ENCODE measurements around the gene FLRT2. TPM values are rescaled to one million over a fixed set of nuclear protein-coding genes. Genes with fewer than 3 reads are reported as not detected.

FLRT2 gene
- total and polyA plus RNA-seq, 9 of the 15 experiments (the other 6 are each of a cell fraction or from before 2014, with no cell fraction given), result 0.02 TPM; not detected in 8

DNA sequence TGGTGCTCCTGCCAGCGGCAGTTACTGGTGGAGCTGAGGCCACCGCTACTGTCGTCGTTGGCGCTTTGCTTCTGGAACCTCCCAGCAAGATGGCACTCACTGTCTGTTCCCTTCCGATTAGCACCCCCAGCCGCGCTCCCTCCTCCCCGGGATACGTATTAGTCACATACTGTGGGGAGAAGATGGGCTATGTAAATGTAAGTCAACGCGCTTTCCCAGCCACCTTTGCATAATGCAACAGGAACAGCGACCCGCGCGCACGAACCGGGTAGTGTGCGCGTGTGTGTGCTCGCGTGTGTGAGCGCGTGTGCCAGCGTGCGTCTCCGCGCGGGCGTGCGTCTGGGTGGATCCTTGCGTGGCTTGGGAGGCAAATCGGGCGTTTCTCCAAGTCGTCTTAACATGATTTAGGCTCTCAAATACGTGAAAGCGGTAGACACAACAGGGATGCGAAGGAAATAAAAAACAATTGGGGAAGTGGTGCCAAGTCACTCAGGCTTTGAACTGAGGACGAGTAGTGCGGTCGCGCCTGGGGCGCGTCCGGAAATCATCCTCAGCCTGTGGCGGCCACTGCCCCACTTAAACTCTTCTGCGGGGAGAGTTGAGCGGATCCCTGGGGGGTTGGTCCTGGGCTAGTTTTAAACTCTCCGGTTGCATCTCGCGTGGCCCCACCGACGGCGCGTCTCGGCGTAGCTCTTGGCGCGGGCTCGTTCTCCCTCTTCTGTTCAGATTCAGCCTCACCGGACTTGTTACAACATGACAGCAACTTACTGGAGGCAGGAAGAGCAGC, 1.8 kb downstream of the FLRT2 start (continued):
- TF ChIP-seq TCFL5 (CRISPR knock-in tag; conservative IDR thresholded peaks at IDR 0.05), result no peak
- no peak for TF ChIP-seq TEAD2 (tag; IDR thresholded peaks at IDR 0.05)
- TF ChIP-seq POLR2H (tag; IDR thresholded peaks at IDR 0.05; ENCODE audit: low read depth), result no peak

DNA sequence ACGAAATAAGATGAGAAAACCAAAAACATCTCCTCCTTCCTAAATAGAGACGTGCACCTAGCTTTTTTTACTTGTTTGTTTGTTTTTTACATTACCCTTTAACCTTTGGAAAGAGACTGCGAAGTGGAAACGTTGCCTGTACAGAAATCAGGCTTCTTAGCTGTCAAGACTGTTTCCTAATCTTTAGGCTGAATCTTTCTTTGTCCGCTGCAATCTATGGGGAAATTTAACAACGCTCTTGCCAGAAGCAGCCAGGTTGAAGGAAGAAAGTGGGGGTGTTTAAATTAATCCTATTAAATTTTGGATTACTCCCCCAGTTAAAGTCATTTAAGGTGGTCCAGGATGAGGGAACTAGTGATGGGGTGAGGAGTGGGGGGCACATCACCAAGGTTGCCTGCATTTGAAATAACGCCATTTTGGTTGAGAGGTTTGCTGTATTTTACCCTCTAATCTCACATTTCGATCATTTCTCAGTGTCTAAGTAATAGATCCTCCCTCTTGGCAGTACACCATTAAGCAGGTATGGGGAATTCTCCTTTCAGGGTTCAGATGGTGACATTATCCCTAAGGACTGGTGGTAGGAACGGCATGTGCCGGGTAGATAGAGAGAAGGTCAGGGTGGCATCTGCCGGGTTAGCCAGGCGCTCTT, 2.6 kb downstream of the FLRT2 start:
- 9% methylated on average over 7 of the region's 12 CpGs for WGBS (ENCODE audit: insufficient coverage, low coverage, missing lambda C conversion rate)
- Histone ChIP-seq H3K9me3 (replicated peaks; ENCODE audit: control insufficient read depth, insufficient read depth, low read depth, low read length) (no peaks in the 10 kb centered on the region), H3K79me2 (ENCODE audit: control insufficient read depth, insufficient read depth, low read length) (no peaks in the 10 kb centered on the region), H3K27me3 (ENCODE audit: control insufficient read depth in 2 of 2, insufficient read depth in 2 of 2, low read length in 2 of 2) (no peaks in the 10 kb centered on the region), H2AFZ (ENCODE audit: low read depth, low read length) (no peak overlapping the region), H3K36me3 (ENCODE audit: control insufficient read depth, insufficient read depth, low read length) (no peaks in the 10 kb centered on the region), H3K4me3 (no peak overlapping the region), H3K4me1 (replicated peaks in 1 of 2; ENCODE audit: control insufficient read depth in 2 of 2, insufficient read depth in 2 of 2, low read length in 2 of 2) (no peaks in the 10 kb centered on the region), H3K4me2 (ENCODE audit: insufficient read depth, low read length) (no peak overlapping the region), H3K9me1 (ENCODE audit: control insufficient read depth, insufficient read depth, low read length) (no peaks in the 10 kb centered on the region), H3K27ac (ENCODE audit: extremely low read depth, low read depth, low read length) (no peak overlapping the region), H4K20me1 (replicated peaks; ENCODE audit: control insufficient read depth, insufficient read depth, low read length) (no peaks in the 10 kb centered on the region), H3K9ac (ENCODE audit: insufficient read depth in 1 of 2, low read depth in 2 of 2, low read length in 2 of 2) (no peak overlapping the region)
- no peak for TF ChIP-seq PCBP1 (IDR thresholded peaks at IDR 0.05; ENCODE audit: low read depth, low read length, poor library complexity, severe bottlenecking)
- TF ChIP-seq, protein P1, sequence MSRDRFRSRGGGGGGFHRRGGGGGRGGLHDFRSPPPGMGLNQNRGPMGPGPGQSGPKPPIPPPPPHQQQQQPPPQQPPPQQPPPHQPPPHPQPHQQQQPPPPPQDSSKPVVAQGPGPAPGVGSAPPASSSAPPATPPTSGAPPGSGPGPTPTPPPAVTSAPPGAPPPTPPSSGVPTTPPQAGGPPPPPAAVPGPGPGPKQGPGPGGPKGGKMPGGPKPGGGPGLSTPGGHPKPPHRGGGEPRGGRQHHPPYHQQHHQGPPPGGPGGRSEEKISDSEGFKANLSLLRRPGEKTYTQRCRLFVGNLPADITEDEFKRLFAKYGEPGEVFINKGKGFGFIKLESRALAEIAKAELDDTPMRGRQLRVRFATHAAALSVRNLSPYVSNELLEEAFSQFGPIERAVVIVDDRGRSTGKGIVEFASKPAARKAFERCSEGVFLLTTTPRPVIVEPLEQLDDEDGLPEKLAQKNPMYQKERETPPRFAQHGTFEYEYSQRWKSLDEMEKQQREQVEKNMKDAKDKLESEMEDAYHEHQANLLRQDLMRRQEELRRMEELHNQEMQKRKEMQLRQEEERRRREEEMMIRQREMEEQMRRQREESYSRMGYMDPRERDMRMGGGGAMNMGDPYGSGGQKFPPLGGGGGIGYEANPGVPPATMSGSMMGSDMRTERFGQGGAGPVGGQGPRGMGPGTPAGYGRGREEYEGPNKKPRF (IDR thresholded peaks at IDR 0.05; ENCODE audit: low read depth, low read length), result no peak
- TF ChIP-seq FOXA3 (CRISPR knock-in tag; conservative IDR thresholded peaks at IDR 0.05 in 1 of 2, IDR thresholded peaks at IDR 0.05 in 1 of 2), result no peak
- no peak for TF ChIP-seq MEF2A (IDR thresholded peaks at IDR 0.05; ENCODE audit: control insufficient read depth, low read depth, low read length)
- TF ChIP-seq FOXA1 (IDR thresholded peaks at IDR 0.05; ENCODE audit: borderline replicate concordance), result no peak
- no peak for TF ChIP-seq ELF4 (CRISPR knock-in tag; IDR thresholded peaks at IDR 0.05)
- ATAC-seq (no peak), FAIRE-seq (no peak), DNase-seq (ENCODE audit: extremely low read depth in 1 of 4, low spot score in 3 of 4) (no peak)
- CTCF ChIA-PET (ENCODE audit: low intra/inter-chr PET ratio), result no interaction called here
- BruUV-seq (replicated peaks), result no TSS peak
- intact Hi-C loops (cut with micrococcal nuclease) (no loop called here), in situ Hi-C loops (cut with MboI) (no loop called here)
- POLR2A ChIA-PET, result no interaction called here

Measured in K562 (cell line).